ENCODE data around the gene SCUBE1.

DNA sequence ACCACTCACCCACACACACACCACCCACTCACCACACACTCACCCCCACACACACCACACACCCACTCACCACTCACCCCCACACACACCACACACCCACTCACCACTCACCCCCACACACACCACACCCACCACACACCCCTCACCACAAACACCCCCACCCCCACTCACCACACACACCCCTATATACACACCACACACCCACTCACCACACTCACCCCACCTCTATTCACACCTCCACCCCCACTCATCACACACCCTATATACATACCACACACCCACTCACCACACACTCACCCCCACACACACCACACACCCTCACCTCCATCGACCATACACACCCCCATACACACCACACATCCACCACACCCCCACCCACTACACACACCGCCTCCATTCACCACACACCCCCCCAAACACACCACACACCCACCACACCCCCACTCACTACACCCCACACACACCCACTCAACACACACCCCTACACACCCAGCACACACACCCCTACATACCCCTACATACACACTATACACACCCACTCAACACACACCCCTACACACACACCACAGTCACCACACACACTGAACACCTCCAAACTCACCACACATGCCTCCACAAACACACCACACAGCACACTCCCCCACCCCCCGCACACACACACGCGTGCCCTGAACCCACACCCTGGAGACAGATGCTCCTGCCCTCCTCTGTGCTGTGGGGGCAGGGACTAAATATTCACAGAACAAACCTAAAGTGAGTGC is 137.2 kb downstream of the SCUBE1 start:
- no peak for TF ChIP-seq CTCF (IDR thresholded peaks at IDR 0.05)
- no peak for TF ChIP-seq EZH2 (IDR thresholded peaks at IDR 0.05)
